ENCODE measurements around the gene NOL9. TPM values are rescaled to one million over a fixed set of nuclear protein-coding genes. Genes with fewer than 3 reads are reported as not detected.
A peak's percentile ranks its signal among the peaks of the same experiment; 100 is the strongest.

NOL9 gene
- total and polyA plus RNA-seq, 2 of the 13 experiments (the other 11 are each of a cell fraction or from before 2014, with no cell fraction given): 18.0 to 24.7 TPM

DNA sequence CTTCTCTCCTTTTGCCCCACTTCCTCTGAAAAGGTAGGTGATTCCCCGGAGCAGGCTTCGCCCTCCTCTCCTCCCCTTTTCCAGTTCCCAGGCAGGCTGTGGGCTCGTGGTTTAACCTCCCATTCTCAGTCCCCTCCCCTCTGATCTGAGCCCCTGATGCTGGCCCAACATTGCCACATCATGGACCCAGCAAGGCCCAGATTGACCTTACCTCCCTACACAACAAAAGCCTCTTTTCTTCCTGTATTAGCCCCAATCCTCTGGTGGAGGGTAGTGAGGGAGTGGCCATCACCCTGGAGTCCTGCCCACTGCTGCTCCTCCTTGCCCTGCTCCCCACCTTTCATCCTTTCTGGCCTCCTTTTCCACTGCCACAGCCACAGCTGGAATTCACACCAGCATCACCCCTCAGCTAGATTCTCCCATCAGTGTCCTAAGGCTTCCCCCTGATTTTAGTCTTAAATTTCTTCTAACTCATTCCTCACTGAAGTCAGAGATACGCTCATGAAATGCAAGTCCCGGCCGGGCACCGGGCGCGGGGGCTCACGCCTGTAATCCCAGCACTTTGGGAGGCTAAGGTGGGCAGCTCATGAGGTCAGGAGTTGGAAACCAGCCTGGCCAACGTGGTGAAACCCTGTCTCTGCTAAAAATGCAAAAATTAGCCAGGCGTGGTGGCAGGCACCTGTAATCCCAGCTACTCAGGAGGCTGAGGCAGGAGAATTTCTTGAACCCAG is 18.5 kb upstream of the NOL9 start (continued):
- TF ChIP-seq, protein P1, sequence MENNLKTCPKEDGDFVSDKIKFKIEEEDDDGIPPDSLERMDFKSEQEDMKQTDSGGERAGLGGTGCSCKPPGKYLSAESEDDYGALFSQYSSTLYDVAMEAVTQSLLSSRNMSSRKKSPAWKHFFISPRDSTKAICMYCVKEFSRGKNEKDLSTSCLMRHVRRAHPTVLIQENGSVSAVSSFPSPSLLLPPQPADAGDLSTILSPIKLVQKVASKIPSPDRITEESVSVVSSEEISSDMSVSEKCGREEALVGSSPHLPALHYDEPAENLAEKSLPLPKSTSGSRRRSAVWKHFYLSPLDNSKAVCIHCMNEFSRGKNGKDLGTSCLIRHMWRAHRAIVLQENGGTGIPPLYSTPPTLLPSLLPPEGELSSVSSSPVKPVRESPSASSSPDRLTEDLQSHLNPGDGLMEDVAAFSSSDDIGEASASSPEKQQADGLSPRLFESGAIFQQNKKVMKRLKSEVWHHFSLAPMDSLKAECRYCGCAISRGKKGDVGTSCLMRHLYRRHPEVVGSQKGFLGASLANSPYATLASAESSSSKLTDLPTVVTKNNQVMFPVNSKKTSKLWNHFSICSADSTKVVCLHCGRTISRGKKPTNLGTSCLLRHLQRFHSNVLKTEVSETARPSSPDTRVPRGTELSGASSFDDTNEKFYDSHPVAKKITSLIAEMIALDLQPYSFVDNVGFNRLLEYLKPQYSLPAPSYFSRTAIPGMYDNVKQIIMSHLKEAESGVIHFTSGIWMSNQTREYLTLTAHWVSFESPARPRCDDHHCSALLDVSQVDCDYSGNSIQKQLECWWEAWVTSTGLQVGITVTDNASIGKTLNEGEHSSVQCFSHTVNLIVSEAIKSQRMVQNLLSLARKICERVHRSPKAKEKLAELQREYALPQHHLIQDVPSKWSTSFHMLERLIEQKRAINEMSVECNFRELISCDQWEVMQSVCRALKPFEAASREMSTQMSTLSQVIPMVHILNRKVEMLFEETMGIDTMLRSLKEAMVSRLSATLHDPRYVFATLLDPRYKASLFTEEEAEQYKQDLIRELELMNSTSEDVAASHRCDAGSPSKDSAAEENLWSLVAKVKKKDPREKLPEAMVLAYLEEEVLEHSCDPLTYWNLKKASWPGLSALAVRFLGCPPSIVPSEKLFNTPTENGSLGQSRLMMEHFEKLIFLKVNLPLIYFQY (CRISPR knock-in tag; IDR thresholded peaks at IDR 0.05; ENCODE audit: borderline replicate concordance): peak; percentile 90; the same call in 1 of the 2 replicates
- TF ChIP-seq ZNF350 (CRISPR knock-in tag; IDR thresholded peaks at IDR 0.05; ENCODE audit: borderline replicate concordance, low read depth) (no peak), ASH2L (IDR thresholded peaks at IDR 0.05; ENCODE audit: insufficient read length, low read depth, low read length) (peak; percentile 13), RBFOX2 (IDR thresholded peaks at IDR 0.05; ENCODE audit: low read depth, low read length) (no peak), DPF2 (CRISPR knock-in tag; IDR thresholded peaks at IDR 0.05; ENCODE audit: borderline replicate concordance, low read depth) (peak; percentile 14; the same call in 1 of the 2 replicates), CCAR2 (optimal IDR thresholded peaks at IDR 0.05; ENCODE audit: low read depth, low read length) (peak; percentile 69), ZNF761 (CRISPR knock-in tag; conservative IDR thresholded peaks at IDR 0.05) (0 out of 2 replicates have a peak, but pooled peaks have one; percentile 29), NFE2L1 (CRISPR knock-in tag; IDR thresholded peaks at IDR 0.05; ENCODE audit: borderline replicate concordance) (0 out of 2 replicates have a peak, but pooled peaks have one; percentile 29), ZNF317 (CRISPR knock-in tag; IDR thresholded peaks at IDR 0.05) (no peak), CEBPB (IDR thresholded peaks at IDR 0.05; ENCODE audit: borderline replicate concordance, low read depth, low read length) (peak; percentile 81), SOX13 (IDR thresholded peaks at IDR 0.05) (no peak), SOX13 (CRISPR knock-in tag; conservative IDR thresholded peaks at IDR 0.05 in 1 of 2, IDR thresholded peaks at IDR 0.05 in 1 of 2) (0 out of 4 replicates have a peak, but pooled peaks of 1 of the 2 experiments have one; percentile 18), NR2C2 (CRISPR knock-in tag; IDR thresholded peaks at IDR 0.05; ENCODE audit: borderline replicate concordance) (0 out of 2 replicates have a peak, but pooled peaks have one; percentile 61), HNF4A (CRISPR knock-in tag; IDR thresholded peaks at IDR 0.05) (peak; percentile 30), LCORL (IDR thresholded peaks at IDR 0.05) (no peak), LCORL (CRISPR knock-in tag; IDR thresholded peaks at IDR 0.05) (0 out of 2 replicates have a peak, but pooled peaks have one; percentile 21)
- TF ChIP-seq, protein P2, sequence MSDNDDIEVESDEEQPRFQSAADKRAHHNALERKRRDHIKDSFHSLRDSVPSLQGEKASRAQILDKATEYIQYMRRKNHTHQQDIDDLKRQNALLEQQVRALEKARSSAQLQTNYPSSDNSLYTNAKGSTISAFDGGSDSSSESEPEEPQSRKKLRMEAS (IDR thresholded peaks at IDR 0.05): peak; percentile 19; the same call in 1 of the 2 replicates
- TF ChIP-seq, protein P3, sequence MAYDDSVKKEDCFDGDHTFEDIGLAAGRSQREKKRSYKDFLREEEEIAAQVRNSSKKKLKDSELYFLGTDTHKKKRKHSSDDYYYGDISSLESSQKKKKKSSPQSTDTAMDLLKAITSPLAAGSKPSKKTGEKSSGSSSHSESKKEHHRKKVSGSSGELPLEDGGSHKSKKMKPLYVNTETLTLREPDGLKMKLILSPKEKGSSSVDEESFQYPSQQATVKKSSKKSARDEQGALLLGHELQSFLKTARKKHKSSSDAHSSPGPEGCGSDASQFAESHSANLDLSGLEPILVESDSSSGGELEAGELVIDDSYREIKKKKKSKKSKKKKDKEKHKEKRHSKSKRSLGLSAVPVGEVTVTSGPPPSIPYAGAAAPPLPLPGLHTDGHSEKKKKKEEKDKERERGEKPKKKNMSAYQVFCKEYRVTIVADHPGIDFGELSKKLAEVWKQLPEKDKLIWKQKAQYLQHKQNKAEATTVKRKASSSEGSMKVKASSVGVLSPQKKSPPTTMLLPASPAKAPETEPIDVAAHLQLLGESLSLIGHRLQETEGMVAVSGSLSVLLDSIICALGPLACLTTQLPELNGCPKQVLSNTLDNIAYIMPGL (CRISPR knock-in tag; IDR thresholded peaks at IDR 0.05; ENCODE audit: borderline replicate concordance in 1 of 2, low read depth in 1 of 2): 0 out of 4 replicates have a peak, but pooled peaks of 1 of the 2 experiments have one; percentile 30
